ENCODE data around the gene PYURF.

Gene PYURF

DNA sequence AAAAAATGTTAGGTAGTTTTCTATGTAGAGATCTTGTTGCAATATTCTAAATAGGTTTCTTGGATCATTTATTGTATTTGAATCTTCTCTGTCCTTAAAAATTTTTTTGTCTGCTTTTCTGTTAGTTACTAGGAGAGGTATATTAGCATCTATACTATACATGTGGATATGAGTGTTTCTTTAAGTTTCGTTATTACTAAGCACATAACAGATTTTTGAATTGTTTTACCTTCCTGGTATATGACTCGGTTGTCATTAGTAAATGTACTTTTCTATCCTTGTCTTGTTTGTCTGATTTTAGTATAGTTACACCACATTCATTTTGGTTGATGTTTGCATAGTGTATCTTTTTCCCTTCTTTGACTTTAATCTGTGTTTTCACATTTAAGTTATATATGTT, 20.2 kb downstream of the PYURF start:
- no peak for DNase-seq

DNA sequence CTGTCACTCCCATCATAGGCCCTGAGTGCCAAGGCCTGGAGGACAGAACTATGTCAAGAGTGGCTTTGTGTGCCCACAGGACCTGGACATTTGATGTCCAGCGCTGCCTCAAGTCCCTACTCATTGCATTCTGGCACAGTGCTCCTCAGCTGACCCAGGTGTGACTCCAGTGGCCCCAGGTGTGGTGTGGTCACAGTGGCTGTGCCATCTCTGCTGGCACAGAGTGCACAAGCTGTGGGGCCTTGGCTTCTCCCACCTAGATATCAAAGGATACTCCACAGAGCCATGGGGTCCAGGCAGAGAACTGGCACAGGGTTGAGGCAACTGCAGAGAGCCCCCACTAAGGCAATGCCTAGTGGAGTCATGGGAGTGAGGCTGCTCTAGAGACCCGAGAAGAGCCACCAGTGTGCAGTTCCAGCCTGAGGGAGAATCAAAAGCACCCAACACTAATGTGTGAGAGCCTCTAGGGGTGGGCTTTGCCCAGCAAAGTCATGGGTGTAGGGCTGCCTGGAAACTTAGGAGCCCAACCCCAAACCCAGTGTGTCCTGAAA, 25.6 kb downstream of the PYURF start:
- DNase-seq, result no peak

DNA sequence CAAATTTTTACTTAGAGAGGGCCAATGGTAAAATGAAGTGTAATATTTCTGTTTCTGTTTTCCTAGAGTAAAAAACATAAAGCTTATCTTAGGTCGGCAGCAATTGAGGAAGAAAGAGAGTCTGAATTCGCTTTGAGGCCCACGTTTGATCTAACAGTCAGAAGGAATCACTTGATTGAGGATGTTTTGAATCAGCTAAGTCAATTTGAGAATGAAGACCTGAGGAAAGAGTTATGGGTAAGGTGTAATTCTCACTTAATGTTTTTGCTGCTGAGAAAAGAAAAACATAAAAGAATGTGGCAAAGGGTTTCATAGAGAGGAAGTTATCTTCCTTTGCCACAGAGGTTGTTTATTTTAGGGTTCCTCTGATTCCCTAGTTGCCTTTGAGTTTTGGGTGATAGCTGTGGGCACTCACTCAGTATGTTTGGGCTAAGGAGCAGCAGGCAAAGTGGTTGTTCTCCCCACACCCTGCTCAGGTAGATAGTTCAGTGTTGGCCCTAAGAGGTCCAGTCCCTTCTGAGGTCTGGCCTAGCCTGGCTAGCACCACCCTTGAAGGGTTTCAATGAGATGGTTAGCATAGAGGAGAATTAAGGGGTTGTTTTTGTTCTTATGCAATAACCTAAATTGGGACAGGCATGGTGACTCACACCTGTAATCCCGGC, 34.3 kb downstream of the PYURF start:
- no peak for DNase-seq

DNA sequence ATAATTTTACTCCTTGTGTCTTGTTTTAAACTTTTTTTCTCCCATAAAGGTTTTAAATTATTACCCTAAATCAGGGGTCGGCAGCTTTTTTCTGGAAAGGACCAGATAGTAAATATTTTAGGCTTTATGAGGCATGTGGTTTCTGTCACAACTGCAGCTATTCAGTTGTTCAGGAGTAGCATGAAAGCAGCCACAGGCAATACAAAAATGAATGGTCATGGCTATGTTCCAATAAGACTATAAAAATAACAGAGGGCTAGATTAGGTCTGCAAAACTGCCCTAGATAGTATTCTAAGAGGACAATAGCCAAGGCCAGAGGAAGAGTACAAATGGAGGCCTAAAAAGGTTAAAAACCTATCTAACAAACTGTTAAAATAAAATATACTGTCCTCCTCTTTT, 42.0 kb downstream of the PYURF start:
- DNase-seq, result no peak

DNA sequence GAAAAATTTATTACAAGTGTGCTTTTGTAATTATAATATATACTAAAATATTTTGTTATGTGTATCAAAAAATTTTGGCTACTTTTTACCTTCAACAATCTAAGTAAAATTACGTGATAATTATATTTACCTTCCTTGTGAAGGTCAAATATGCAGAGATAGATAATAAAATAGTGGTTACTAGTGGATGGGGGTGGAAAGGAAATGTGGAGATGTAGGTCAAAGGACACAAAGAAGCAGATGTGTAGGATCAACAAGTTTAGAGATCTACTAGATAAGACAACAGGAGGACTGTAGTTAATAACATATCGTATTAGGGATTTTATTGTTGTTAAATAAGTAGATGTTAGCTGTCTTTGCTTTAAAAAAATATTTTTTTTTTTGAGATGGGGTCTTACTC, 45.3 kb downstream of the PYURF start:
- no peak for DNase-seq

- no peak for DNase-seq
These were observed 46.2 kb downstream of the PYURF start for GRCh38 chr4:88477229-88477860.

Data from fibroblast of skin of right biceps (primary cell).